Brain microvascular endothelial cell (primary cell): ENCODE measurements around the gene KCNK16.

Experiments used
- DNase-seq: peaks from one replicate; pipeline ENCODE4 v3.0.0-alpha.2; 2020
- H3K27ac ChIP-seq: fragments of 250-450 bp; sonication (Bioruptor Pico); 2 replicates; pipeline ENCODE4 v1.5.1; 2020; ENCODE audit warnings: mild to moderate bottlenecking, moderate library complexity
- H3K27me3 ChIP-seq: fragments of 250-450 bp; sonication (Bioruptor Pico); replicated peaks from 2 replicates; pipeline ENCODE4 v1.5.1; 2020; ENCODE audit warnings: mild to moderate bottlenecking
- H3K36me3 ChIP-seq: fragments of 250-450 bp; sonication (Bioruptor Pico); replicated peaks from 2 replicates; pipeline ENCODE4 v1.5.1; 2020; ENCODE audit warnings: mild to moderate bottlenecking
- H3K4me3 ChIP-seq: 2 replicates; pipeline ENCODE4 v1.5.1; 2011; ENCODE audit warnings: low read depth, mild to moderate bottlenecking, control low read depth, low read length, moderate library complexity
- in situ Hi-C: cut with HindIII; loops from 2 replicates; pipeline ENCODE4 v1.10.0; 2017; ENCODE audit warnings: low sequenced_read_pairs, low pct_ligation_motif_present
- TF ChIP-seq, protein P1 (sequence below): IDR thresholded peaks from 2 replicates; pipeline ENCODE4 v1.5.1; 2011; ENCODE audit warnings: low read depth, mild to moderate bottlenecking, moderate library complexity, low read length, control low read depth, inconsistent platforms; ENCODE audit errors: missing control alignments

The KCNK16 gene

DNA sequence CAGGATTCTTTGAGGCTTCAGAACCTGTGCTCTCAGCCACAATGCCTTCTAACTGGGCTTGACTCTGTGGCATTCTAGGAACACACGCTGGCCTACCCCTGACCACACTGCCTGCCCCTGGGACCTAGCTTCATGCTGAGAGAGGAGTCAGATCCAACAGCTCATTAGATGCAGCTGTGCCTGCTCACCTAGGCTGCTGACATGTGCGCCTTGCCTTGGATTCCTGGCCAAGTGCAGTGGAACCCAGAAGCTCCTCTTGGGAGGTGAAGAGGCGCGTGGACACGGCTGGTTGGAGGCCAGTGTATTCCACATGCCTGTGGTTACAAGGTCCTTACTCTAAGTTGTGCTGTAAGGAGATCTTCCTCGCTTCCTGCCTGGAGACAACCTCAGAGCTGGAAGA, 24.7 kb upstream of the KCNK16 start:
- H3K36me3 ChIP-seq: no peaks in the 10 kb centered on the region
- no peak overlapping the region for H3K4me3 ChIP-seq
- in situ Hi-C loops: no loop called here
- H3K27me3 ChIP-seq: no peaks in the 10 kb centered on the region
- TF ChIP-seq, protein P1, sequence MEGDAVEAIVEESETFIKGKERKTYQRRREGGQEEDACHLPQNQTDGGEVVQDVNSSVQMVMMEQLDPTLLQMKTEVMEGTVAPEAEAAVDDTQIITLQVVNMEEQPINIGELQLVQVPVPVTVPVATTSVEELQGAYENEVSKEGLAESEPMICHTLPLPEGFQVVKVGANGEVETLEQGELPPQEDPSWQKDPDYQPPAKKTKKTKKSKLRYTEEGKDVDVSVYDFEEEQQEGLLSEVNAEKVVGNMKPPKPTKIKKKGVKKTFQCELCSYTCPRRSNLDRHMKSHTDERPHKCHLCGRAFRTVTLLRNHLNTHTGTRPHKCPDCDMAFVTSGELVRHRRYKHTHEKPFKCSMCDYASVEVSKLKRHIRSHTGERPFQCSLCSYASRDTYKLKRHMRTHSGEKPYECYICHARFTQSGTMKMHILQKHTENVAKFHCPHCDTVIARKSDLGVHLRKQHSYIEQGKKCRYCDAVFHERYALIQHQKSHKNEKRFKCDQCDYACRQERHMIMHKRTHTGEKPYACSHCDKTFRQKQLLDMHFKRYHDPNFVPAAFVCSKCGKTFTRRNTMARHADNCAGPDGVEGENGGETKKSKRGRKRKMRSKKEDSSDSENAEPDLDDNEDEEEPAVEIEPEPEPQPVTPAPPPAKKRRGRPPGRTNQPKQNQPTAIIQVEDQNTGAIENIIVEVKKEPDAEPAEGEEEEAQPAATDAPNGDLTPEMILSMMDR: no peak
- H3K27ac ChIP-seq: no peak overlapping the region
- DNase-seq: no peak

DNA sequence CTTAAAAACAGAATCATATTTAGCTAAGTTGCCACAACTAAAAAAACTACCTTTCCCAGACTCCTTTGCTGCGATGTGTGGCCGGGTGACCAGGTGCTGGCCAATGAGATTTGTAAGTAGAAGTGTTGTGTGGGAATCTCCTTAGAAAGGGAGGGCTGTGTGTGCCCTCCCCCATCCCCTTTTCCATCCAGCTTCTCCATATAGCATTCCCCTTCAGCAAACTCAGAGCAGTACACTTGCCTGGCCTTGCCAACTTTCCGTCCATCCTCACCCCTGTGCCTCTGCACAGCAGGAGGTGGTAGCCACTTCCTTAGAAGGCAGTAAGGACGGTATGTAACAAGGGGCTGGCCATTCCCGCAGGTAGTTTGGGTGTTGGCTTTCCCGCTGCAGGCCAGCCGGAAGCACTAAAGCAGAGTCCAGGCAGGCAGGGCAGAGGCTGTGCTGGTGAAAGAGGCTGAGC, 22.3 kb upstream of the KCNK16 start:
- Histone ChIP-seq H3K27me3 (no peaks in the 10 kb centered on the region), H3K27ac (no peak overlapping the region), H3K4me3 (no peak overlapping the region), H3K36me3 (no peaks in the 10 kb centered on the region)
- DNase-seq: peak; percentile 62
- TF ChIP-seq, protein P1: no peak
- in situ Hi-C loops: no loop called here

GRCh38 chr6:39343396-39343870, 20.9 kb upstream of the KCNK16 start:
- no peak for DNase-seq
- Histone ChIP-seq H3K36me3 (no peaks in the 10 kb centered on the region), H3K27ac (no peak overlapping the region), H3K4me3 (no peak overlapping the region), H3K27me3 (no peaks in the 10 kb centered on the region)
- TF ChIP-seq, protein P1: no peak
- in situ Hi-C loops: no loop called here

DNA sequence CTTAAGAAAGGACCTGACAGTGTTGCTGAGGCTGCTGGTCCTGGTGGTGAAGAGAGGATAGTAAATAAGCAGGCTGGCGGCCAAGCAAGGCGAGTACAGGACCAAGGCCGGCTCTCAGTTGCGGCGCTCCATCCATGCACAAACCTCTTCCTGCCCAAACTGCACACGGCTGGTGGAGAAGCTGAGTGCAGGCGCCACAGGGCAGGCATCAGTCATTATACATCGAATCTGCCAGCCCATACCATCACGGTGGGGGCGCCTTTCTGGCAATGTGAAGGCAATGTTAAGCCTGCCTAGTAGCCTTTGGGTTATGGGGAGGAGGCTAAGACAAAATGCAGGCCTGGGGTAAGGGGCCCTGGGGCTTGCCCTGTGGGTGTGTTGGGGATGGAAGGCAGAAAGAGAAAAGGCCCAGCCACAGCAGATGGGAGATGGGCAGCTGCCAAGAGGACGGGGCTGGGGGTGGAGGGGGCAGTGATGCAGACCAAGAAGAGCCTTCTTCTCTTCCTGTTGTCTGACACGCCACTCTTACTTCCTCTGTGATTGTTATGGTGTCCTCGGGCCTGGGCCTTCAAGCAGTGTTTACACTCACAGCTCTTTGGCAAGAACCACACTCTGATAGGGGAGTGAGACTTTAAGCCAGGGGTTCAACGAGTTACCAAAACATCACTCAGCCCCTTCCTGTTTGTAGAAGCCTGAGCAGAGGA, 20.3 kb upstream of the KCNK16 start:
- no peak for DNase-seq
- no peak overlapping the region for H3K27ac ChIP-seq
- no peaks in the 10 kb centered on the region for H3K27me3 ChIP-seq
- TF ChIP-seq, protein P1: no peak
- no peaks in the 10 kb centered on the region for H3K36me3 ChIP-seq
- no peak overlapping the region for H3K4me3 ChIP-seq
- in situ Hi-C loops: no loop called here

- no peaks in the 10 kb centered on the region for H3K27me3 ChIP-seq
- no peaks in the 10 kb centered on the region for H3K36me3 ChIP-seq
- H3K27ac ChIP-seq: no peak overlapping the region
- in situ Hi-C loops: no loop called here
- H3K4me3 ChIP-seq: no peak overlapping the region
- DNase-seq: no peak
- TF ChIP-seq, protein P1: no peak
Observed at GRCh38 chr6:39341937-39342336, 19.4 kb upstream of the KCNK16 start.

DNA sequence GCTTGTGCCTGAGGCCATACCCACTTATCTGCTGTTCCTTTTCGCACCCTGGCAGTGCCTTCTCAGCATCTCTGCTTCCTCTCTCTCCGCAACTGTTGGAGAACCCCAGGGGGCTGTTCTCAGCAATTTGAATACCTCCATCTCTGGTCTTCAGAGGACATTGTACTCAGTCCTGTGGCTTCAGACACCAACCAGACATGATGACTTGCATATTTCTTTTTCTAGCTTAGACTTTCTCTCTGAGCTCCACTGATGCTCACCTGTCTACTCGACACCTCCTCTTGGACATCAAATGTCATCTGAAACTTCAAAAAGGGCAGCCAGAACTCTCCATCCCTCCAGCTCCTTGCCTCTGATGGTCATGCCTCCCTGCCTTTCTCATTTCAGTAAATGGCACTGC, 18.9 kb upstream of the KCNK16 start:
- TF ChIP-seq, protein P1: no peak
- Histone ChIP-seq H3K36me3 (no peaks in the 10 kb centered on the region), H3K27me3 (no peaks in the 10 kb centered on the region), H3K27ac (no peak overlapping the region), H3K4me3 (no peak overlapping the region)
- in situ Hi-C loops: no loop called here
- DNase-seq: no peak
